Cardiac ventricle fibroblast (primary cell): ENCODE measurements around the gene NFKBIA. TPM values are rescaled to one million over a fixed set of nuclear protein-coding genes. Genes with fewer than 3 reads are reported as not detected.

Experiments used
- total RNA-seq: library from RNA; depleted of rRNA; stranded (reverse); fragments of >200 nt; gene quantifications from 2 replicates; pipeline ENCODE4 v1.2.3, GENCODE V29; 2015

The NFKBIA gene, protein sequence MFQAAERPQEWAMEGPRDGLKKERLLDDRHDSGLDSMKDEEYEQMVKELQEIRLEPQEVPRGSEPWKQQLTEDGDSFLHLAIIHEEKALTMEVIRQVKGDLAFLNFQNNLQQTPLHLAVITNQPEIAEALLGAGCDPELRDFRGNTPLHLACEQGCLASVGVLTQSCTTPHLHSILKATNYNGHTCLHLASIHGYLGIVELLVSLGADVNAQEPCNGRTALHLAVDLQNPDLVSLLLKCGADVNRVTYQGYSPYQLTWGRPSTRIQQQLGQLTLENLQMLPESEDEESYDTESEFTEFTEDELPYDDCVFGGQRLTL
- total RNA-seq = 108 and 115 TPM in 2 replicates

DNA sequence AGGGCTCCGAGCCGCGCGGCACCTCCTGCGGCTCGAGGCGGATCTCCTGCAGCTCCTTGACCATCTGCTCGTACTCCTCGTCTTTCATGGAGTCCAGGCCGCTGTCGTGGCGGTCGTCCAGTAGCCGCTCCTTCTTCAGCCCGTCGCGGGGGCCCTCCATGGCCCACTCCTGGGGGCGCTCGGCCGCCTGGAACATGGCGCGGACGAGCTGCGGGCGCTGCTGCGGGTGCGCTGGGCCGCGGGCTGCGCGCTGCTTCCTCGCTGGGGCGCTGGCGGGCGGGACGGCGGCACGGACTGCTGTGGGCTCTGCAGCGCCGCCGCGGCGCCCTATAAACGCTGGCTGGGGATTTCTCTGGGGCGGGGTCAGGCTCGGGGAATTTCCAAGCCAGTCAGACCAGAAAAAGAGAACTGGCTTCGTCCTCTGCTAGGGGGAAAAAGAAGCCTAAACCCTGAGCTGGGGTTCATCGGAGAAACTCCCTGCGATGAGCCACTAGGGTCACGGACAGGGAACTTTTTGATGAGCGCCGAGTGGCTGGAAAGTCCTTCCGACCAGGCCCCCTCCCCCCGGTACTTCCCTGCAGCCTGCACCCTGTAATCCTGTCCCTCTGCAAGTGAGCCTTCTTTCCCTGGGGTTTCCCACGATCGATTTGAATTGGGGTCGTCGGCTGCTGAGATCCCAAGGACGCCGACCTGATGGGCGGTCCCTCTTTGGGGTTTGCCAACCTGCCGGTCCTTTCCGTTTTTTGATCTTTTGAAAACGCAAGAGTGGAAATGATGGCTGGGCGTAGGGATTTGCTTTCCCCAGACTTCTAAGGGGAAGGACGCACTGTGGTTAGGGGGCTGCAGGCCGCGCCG is at the start of gene NFKBIA:
NFKBIA (minus strand) TSS at position 301 of the 855 bp plus-strand sequence; CDS start at position 196, 105 bp downstream.

Other genes with a start within 250 kb of the NFKBIA start
- 91.7 and 110 TPM in 2 replicates for gene PSMA6, start 112.4 kb downstream of the NFKBIA start, total RNA-seq
- gene INSM2, start 129.4 kb upstream of the NFKBIA start, total RNA-seq = not detected in 2 replicates